ENCODE data around the gene SEC31A. TPM values are rescaled to one million over a fixed set of nuclear protein-coding genes. Genes with fewer than 3 reads are reported as not detected.

SEC31A gene
- total and polyA plus RNA-seq, 7 donors, result 77.7 to 120 (median 103) TPM

DNA sequence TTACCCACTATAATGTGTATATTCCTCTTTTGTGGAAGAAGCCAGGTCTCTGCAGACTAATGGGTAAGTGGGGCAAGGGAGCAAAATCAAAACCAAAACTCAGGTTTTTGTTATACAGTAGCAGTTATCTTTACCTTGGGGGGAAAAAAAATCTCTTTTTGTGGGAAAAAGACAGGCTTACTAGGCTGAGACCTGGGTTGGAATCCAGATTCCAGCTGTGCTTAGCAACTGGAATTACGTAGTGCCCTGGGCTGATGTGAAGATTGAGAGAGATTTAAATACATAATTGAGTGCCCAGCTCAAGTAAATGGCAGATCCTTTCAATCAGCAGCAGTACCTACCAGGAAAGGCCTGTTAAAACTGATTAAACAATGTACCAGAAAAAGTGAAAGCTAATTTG, 76.9 kb downstream of the SEC31A start:
- Histone ChIP-seq H3K9me3 (no peaks in the 10 kb centered on the region), H3K27ac (no peak overlapping the region), H3K27me3 (ENCODE audit: insufficient read depth in 3 of 3, low read length in 2 of 3) (no peaks in the 10 kb centered on the region), H3K4me1 (no peaks in the 10 kb centered on the region), H3K36me3 (ENCODE audit: insufficient read depth in 1 of 2, low read depth in 1 of 2) (peaks cover 2 to 33% of the 10 kb centered on the region in 2 donors), H3K4me3 (no peak overlapping the region)
- ATAC-seq, result no peak
- 62 to 87% (median 81%) methylated on average over 1 of the region's 1 CpG for WGBS, 3 donors
- no peak for DNase-seq
- intact Hi-C loops (cut with DNase I), result loop anchor here in 1 of 2 donors (10.0 kb wide), 1 partner anchor 349 kb away; no protein-coding TSS in a partner anchor
- TF ChIP-seq, protein P1, sequence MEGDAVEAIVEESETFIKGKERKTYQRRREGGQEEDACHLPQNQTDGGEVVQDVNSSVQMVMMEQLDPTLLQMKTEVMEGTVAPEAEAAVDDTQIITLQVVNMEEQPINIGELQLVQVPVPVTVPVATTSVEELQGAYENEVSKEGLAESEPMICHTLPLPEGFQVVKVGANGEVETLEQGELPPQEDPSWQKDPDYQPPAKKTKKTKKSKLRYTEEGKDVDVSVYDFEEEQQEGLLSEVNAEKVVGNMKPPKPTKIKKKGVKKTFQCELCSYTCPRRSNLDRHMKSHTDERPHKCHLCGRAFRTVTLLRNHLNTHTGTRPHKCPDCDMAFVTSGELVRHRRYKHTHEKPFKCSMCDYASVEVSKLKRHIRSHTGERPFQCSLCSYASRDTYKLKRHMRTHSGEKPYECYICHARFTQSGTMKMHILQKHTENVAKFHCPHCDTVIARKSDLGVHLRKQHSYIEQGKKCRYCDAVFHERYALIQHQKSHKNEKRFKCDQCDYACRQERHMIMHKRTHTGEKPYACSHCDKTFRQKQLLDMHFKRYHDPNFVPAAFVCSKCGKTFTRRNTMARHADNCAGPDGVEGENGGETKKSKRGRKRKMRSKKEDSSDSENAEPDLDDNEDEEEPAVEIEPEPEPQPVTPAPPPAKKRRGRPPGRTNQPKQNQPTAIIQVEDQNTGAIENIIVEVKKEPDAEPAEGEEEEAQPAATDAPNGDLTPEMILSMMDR (IDR thresholded peaks at IDR 0.05), result no peak

DNA sequence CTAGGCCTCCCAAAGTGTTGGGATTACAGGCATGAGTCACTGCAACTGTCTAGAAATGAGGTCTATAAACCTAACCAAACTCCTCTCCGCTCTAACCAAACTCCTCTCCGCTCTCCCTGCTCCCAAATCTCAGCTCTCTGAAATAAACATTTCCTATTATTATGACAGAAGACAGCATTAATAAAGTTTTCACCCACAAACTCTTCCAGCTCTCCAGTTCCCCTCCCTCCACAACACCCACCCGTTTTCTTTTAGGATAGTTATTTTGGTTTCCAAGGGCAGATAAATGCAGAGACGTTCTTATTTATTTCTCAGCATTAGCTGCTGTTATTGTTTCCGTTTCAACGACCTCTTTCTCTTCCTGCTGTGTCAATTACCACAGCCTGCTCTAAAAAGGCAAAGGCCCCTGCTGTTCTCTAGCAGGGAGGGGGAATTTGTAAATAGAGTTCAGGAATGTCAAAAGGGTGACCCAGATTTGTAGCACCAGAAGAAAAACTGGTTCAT, 79.1 kb downstream of the SEC31A start:
- ATAC-seq (no peak), DNase-seq (no peak)
- TF ChIP-seq, protein P1 (IDR thresholded peaks at IDR 0.05), result no peak
- Histone ChIP-seq H3K27ac (no peak overlapping the region), H3K36me3 (ENCODE audit: insufficient read depth in 1 of 2, low read depth in 1 of 2) (peaks cover 0 to 11% of the 10 kb centered on the region in 2 donors), H3K4me3 (no peak overlapping the region), H3K9me3 (no peaks in the 10 kb centered on the region), H3K27me3 (ENCODE audit: insufficient read depth in 3 of 3, low read length in 2 of 3) (no peaks in the 10 kb centered on the region), H3K4me1 (no peaks in the 10 kb centered on the region)
- 32 to 40% (median 34%) methylated on average over 6 of the region's 6 CpGs for whole genome bisulfite sequencing, 3 donors
- intact Hi-C loops (cut with DNase I), result loop anchor here in 1 of 2 donors (10.0 kb wide), 1 partner anchor 347 kb away; no protein-coding TSS in a partner anchor

DNA sequence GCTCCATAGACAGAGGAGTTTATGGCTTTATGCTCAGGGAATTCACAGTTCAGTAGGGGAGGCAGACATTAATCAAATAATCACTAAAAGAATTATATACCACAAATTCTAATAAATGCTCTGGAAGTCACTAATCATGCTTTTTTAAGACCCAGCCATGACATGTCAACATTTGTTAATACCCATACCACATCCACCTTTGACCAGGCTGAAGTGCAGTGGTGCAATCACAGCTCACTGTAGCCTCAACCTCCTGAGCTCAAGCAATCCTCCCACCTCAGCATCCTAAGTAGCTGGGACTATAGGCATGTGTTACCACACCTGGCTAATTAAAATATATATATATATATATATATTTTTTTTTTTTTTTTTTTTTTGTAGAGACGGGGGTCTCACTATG, 79.6 kb downstream of the SEC31A start:
- H3K4me3 ChIP-seq, result no peak overlapping the region
- WGBS, 3 donors, result 73% methylated on average over 1 of the region's 1 CpG; no CpG with 5 or more reads in 2 of the 3 donors
- no peaks in the 10 kb centered on the region for H3K4me1 ChIP-seq
- H3K36me3 ChIP-seq (ENCODE audit: insufficient read depth in 1 of 2, low read depth in 1 of 2), result peaks cover 0 to 6% of the 10 kb centered on the region in 2 donors
- H3K9me3 ChIP-seq, result no peaks in the 10 kb centered on the region
- no peak for DNase-seq
- H3K27me3 ChIP-seq (ENCODE audit: insufficient read depth in 3 of 3, low read length in 2 of 3), result no peaks in the 10 kb centered on the region
- intact Hi-C loops (cut with DNase I), result loop anchor here in 1 of 2 donors (10.0 kb wide), 1 partner anchor 347 kb away; no protein-coding TSS in a partner anchor
- TF ChIP-seq, protein P1 (IDR thresholded peaks at IDR 0.05), result no peak
- no peak for ATAC-seq
- no peak overlapping the region for H3K27ac ChIP-seq

DNA sequence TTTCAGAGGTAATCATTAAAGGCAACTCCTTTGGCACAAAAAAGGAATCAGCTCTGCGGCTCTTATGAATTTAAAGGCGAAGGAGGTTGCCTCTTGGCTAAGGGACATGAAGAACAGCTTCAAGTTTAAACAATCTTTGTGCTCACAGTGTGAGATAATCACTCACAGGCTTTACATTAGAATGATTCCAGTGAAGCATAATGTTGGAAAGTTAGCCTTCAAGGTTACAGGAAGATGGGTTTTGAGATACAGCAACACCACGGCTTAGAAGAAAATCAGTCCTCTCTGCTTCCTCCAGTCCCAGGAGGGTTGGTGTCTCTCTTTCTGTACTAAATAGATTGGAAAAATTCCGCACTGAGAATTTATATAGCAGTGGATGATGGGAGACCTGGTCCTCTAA, 80.8 kb downstream of the SEC31A start:
- 34 to 44% (median 36%) methylated on average over 4 of the region's 4 CpGs for WGBS, 3 donors
- Histone ChIP-seq H3K27me3 (ENCODE audit: insufficient read depth in 3 of 3, low read length in 2 of 3) (no peaks in the 10 kb centered on the region), H3K9me3 (no peaks in the 10 kb centered on the region), H3K27ac (no peak overlapping the region), H3K36me3 (ENCODE audit: insufficient read depth in 1 of 2, low read depth in 1 of 2) (no peaks in the 10 kb centered on the region), H3K4me1 (no peaks in the 10 kb centered on the region), H3K4me3 (no peak overlapping the region)
- TF ChIP-seq, protein P1 (IDR thresholded peaks at IDR 0.05), result no peak
- intact Hi-C loops (cut with DNase I), result loop anchor here in 1 of 2 donors (10.0 kb wide), 1 partner anchor 345 kb away; no protein-coding TSS in a partner anchor
- no peak for DNase-seq
- ATAC-seq, result peak in 1 of 4 donors; percentile 22

DNA sequence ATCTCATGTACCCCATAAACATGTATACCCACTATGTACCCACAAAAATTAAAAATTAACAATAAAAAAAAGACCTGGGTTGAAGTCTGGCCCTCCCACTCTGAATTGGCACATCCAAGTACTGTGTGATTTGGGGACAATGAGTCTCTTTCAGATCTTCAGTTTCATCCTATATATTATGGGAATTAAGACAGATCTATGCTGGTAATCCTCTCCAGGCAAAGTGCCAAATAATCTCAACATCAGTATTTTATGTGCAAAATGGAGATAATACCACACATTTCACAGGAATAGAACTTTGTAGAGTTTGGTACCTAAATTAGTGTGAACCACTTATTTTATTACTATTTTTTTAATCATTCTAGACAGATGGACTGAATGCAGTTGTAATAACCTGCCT, 81.3 kb downstream of the SEC31A start:
- Histone ChIP-seq H3K9me3 (no peaks in the 10 kb centered on the region), H3K27ac (no peak overlapping the region), H3K4me3 (no peak overlapping the region), H3K36me3 (ENCODE audit: insufficient read depth in 1 of 2, low read depth in 1 of 2) (no peaks in the 10 kb centered on the region), H3K27me3 (ENCODE audit: insufficient read depth in 3 of 3, low read length in 2 of 3) (no peaks in the 10 kb centered on the region), H3K4me1 (no peaks in the 10 kb centered on the region)
- TF ChIP-seq, protein P1 (IDR thresholded peaks at IDR 0.05), result no peak
- intact Hi-C loops (cut with DNase I), result loop anchor here in 1 of 2 donors (10.0 kb wide), 1 partner anchor 345 kb away; no protein-coding TSS in a partner anchor
- DNase-seq (no peak), ATAC-seq (no peak)
